ENCODE results near the gene GPD1.

DNA sequence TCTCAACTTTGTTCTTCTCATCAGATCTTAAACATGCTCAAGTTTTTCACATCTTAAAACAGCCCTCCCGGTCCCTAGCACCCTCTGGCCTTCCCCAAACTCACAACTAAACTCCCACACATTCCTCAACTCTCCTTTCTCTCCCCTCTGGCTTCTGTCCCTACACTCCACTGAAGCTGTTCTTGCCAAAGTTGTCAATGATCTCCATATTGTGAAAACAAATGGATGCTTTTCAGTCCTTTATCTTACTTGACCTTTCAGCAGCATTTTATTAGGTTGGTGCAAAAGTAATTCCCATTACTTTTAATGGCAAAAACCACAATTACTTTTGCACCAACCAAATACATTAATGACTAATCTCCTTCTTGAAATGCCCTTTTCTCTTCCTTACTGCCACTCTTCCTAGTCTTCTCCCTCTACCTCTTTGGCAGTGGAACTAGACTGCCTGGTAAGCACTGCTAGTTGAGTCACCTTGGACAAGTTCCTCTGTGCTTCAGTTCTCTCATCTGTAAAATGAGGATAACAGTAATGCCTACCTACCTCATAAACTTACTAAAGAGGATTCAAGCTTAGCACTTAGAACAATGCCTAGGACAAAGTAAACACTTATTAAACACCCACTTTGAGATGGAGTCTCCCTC, 47.4 kb downstream of the GPD1 start:
- no peak for TF ChIP-seq EZH2 (IDR thresholded peaks at IDR 0.05; ENCODE audit: borderline replicate concordance, low read length)
- TF ChIP-seq, protein P1, sequence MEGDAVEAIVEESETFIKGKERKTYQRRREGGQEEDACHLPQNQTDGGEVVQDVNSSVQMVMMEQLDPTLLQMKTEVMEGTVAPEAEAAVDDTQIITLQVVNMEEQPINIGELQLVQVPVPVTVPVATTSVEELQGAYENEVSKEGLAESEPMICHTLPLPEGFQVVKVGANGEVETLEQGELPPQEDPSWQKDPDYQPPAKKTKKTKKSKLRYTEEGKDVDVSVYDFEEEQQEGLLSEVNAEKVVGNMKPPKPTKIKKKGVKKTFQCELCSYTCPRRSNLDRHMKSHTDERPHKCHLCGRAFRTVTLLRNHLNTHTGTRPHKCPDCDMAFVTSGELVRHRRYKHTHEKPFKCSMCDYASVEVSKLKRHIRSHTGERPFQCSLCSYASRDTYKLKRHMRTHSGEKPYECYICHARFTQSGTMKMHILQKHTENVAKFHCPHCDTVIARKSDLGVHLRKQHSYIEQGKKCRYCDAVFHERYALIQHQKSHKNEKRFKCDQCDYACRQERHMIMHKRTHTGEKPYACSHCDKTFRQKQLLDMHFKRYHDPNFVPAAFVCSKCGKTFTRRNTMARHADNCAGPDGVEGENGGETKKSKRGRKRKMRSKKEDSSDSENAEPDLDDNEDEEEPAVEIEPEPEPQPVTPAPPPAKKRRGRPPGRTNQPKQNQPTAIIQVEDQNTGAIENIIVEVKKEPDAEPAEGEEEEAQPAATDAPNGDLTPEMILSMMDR (conservative IDR thresholded peaks at IDR 0.05 in 1 of 2, IDR thresholded peaks at IDR 0.05 in 1 of 2; ENCODE audit: extremely low read depth in 1 of 2, insufficient read depth in 1 of 2, low read depth in 1 of 2, low read length in 2 of 2), result no peak

All from mammary epithelial cell (primary cell).